ENCODE measurements around the gene PTGIR. TPM values are rescaled to one million over a fixed set of nuclear protein-coding genes. Genes with fewer than 3 reads are reported as not detected.

The PTGIR gene
- total RNA-seq, 1 experiment from 2014 or later = 0.24 TPM

- Mint-ChIP-seq H3K36me3 (no peaks in the 10 kb centered on the region), H3K27ac (no peak overlapping the region), H3K4me3 (no peak overlapping the region), H3K9me3 (no peaks in the 10 kb centered on the region), H3K27me3 (ENCODE audit: low read depth) (peaks cover 3% of the 10 kb centered on the region; the same call in 1 of the 2 replicates), H3K4me1 (peaks cover 11% of the 10 kb centered on the region)
- POLR2A ChIA-PET = interaction anchor here (0.6 kb wide), 1 partner anchor 617 kb away, joined by 3 read pairs; no protein-coding TSS in a partner anchor
- TF ChIP-seq TEAD4 (CRISPR knock-in tag; IDR thresholded peaks at IDR 0.05) (no peak), ZNF671 (CRISPR knock-in tag; IDR thresholded peaks at IDR 0.05) (no peak), E2F1 (CRISPR knock-in tag; IDR thresholded peaks at IDR 0.05) (no peak), ZNF423 (CRISPR knock-in tag; IDR thresholded peaks at IDR 0.05) (no peak), TCF7 (CRISPR knock-in tag; IDR thresholded peaks at IDR 0.05; ENCODE audit: low read depth) (no peak), HMGXB4 (CRISPR knock-in tag; IDR thresholded peaks at IDR 0.05) (no peak), ZNF317 (CRISPR knock-in tag; IDR thresholded peaks at IDR 0.05; ENCODE audit: borderline replicate concordance, low read depth) (no peak), RELA (CRISPR knock-in tag; IDR thresholded peaks at IDR 0.05; ENCODE audit: borderline replicate concordance) (no peak)
- DNase-seq (ENCODE audit: low spot score) (no peak), ATAC-seq (no peak)
- CTCF ChIA-PET = interaction anchor here (2.0 to 13.2 kb wide), 4 partner anchors 9 to 43 kb away, joined by 18 to 484 read pairs (median 24); partner anchors contain the start of genes CALM3 and DACT3
Observed at GRCh38 chr19:46620267-46620666, 4.6 kb downstream of the PTGIR start.

DNA sequence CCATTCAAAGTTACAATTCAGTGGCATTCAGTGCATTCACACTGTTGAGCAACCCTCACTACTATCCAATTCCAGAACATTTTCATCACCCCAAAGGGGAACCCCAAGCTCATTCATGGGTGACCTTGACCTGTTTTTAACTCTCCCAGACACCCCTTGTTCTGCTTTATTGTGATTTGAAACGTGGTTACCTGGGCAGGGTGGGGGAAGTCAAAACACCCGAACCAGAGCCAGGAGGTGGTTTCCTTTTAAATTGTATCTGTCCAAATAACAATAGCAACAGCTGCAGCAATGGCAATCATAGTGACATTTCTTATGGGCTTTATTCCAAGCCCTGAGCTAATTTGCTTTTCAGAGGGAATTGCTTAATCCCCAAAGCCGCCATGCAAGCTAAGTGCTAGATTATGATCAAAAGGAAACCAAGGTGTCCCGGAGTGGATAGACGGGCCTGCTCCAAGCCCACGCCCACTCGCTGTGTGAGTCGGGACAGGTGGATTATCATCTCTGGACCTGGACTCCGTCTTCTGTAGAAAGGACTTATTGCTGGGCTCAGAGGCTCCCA, 6.1 kb downstream of the PTGIR start:
- POLR2A ChIA-PET = no interaction called here
- no peak overlapping the region for H3K4me3 Mint-ChIP-seq
- CTCF ChIA-PET = interaction anchor here (1.7 to 13.2 kb wide), 4 partner anchors 12 to 135 kb away, joined by 6 to 484 read pairs (median 34); partner anchors contain the start of gene DACT3
- TF ChIP-seq ZBTB21 (CRISPR knock-in tag; IDR thresholded peaks at IDR 0.05; ENCODE audit: borderline replicate concordance) (no peak), SMAD3 (CRISPR knock-in tag; IDR thresholded peaks at IDR 0.05; ENCODE audit: borderline replicate concordance) (no peak), ZNF281 (CRISPR knock-in tag; IDR thresholded peaks at IDR 0.05) (no peak), ATF6 (CRISPR knock-in tag; IDR thresholded peaks at IDR 0.05) (no peak), AR (CRISPR knock-in tag; IDR thresholded peaks at IDR 0.05) (no peak), CBFB (CRISPR knock-in tag; IDR thresholded peaks at IDR 0.05; ENCODE audit: low read depth) (no peak), TCF7 (CRISPR knock-in tag; IDR thresholded peaks at IDR 0.05; ENCODE audit: low read depth) (no peak), RELA (CRISPR knock-in tag; IDR thresholded peaks at IDR 0.05; ENCODE audit: borderline replicate concordance) (no peak), ZNF396 (CRISPR knock-in tag; IDR thresholded peaks at IDR 0.05; ENCODE audit: borderline replicate concordance) (no peak)
- TF ChIP-seq, protein P1, sequence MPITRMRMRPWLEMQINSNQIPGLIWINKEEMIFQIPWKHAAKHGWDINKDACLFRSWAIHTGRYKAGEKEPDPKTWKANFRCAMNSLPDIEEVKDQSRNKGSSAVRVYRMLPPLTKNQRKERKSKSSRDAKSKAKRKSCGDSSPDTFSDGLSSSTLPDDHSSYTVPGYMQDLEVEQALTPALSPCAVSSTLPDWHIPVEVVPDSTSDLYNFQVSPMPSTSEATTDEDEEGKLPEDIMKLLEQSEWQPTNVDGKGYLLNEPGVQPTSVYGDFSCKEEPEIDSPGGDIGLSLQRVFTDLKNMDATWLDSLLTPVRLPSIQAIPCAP (CRISPR knock-in tag; IDR thresholded peaks at IDR 0.05) = no peak
- TF ChIP-seq, protein P2, sequence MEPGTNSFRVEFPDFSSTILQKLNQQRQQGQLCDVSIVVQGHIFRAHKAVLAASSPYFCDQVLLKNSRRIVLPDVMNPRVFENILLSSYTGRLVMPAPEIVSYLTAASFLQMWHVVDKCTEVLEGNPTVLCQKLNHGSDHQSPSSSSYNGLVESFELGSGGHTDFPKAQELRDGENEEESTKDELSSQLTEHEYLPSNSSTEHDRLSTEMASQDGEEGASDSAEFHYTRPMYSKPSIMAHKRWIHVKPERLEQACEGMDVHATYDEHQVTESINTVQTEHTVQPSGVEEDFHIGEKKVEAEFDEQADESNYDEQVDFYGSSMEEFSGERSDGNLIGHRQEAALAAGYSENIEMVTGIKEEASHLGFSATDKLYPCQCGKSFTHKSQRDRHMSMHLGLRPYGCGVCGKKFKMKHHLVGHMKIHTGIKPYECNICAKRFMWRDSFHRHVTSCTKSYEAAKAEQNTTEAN (CRISPR knock-in tag; IDR thresholded peaks at IDR 0.05) = no peak
- no peaks in the 10 kb centered on the region for H3K9me3 Mint-ChIP-seq
- no peaks in the 10 kb centered on the region for H3K36me3 Mint-ChIP-seq
- ATAC-seq (no peak), DNase-seq (ENCODE audit: low spot score) (no peak)
- H3K27ac Mint-ChIP-seq = no peak overlapping the region
- peaks cover 14% of the 10 kb centered on the region for H3K4me1 Mint-ChIP-seq
- H3K27me3 Mint-ChIP-seq (ENCODE audit: low read depth) = peaks cover 3% of the 10 kb centered on the region; the same call in 1 of the 2 replicates
